Panc1 (cell line): ENCODE measurements around the gene SND1. TPM values are rescaled to one million over a fixed set of nuclear protein-coding genes. Genes with fewer than 3 reads are reported as not detected.

Experiments
- ATAC-seq: fragments of 200-7000 bp; cut with Tn5 transposase; 2 replicates; pipeline ENCODE4 v1.9.1; 2020; ENCODE audit warnings: mild to moderate bottlenecking, moderate library complexity
- BruUV-seq: library from RNA; stranded (reverse); fragments of 400-500 nt; replicated peaks from 2 replicates; lab custom pipeline; 2021; lab: Mats Ljungman, UMichigan
- CTCF ChIA-PET: fragments of 300-600 bp; sonication (Branson Sonifier 250); formaldehyde crosslinking; loops from one replicate; lab custom pipeline; 2022; ENCODE audit warnings: antibody characterized with exemption; lab: Charles Lee
- POLR2A ChIA-PET: fragments of 300-600 bp; sonication (Branson Sonifier 250); formaldehyde crosslinking; loops from one replicate; lab custom pipeline; 2022; ENCODE audit warnings: antibody characterized with exemption; lab: Charles Lee
- DNase-seq: peaks from one replicate; pipeline ENCODE4 v3.0.0-alpha.2; 2010; ENCODE audit warnings: low read depth, low spot score
- H3K27ac ChIP-seq: 2 replicates; pipeline ENCODE4 v1.5.1; 2011; ENCODE audit warnings: mild to moderate bottlenecking, low read length, inconsistent platforms
- H3K27me3 ChIP-seq: fragments of 200-500 bp; sonication (Bioruptor generic); 2 replicates; pipeline ENCODE4 v1.6.0; 2014; ENCODE audit warnings: low read length, inconsistent platforms; ENCODE audit not compliant: control insufficient read depth, insufficient read depth
- H3K36me3 ChIP-seq: fragments of 200-500 bp; sonication (Bioruptor generic); 2 replicates; pipeline ENCODE4 v1.5.1; 2014; ENCODE audit warnings: inconsistent platforms, mild to moderate bottlenecking, low read length, moderate library complexity; ENCODE audit not compliant: control insufficient read depth, insufficient read depth
- H3K4me1 ChIP-seq: 2 replicates; pipeline ENCODE4 v1.5.1; 2011; ENCODE audit warnings: inconsistent platforms, mild to moderate bottlenecking, low read length, moderate library complexity; ENCODE audit not compliant: control insufficient read depth, insufficient read depth
- H3K4me3 ChIP-seq, 2 experiments: 2 replicates each; pipeline ENCODE4 v1.5.1; 2011 to 2012; ENCODE audit warnings: low read depth in 2 of 2, low read length in 2 of 2, mild to moderate bottlenecking in 2 of 2, inconsistent platforms in 1 of 2, moderate library complexity in 1 of 2
- H3K9me3 ChIP-seq: fragments of 200-500 bp; sonication (Bioruptor generic); 2 replicates; pipeline ENCODE4 v1.5.1; 2014; ENCODE audit warnings: low read depth, mild to moderate bottlenecking, inconsistent platforms, low read length, moderate library complexity; ENCODE audit not compliant: control insufficient read depth, insufficient read depth
- POLR2AphosphoS5 ChIP-seq: IDR thresholded peaks from 2 replicates; pipeline ENCODE4 v1.6.1; 2012; ENCODE audit warnings: mild to moderate bottlenecking, low read depth, low read length, moderate library complexity
- REST ChIP-seq, 2 experiments: IDR thresholded peaks; 2 replicates each; pipeline ENCODE4 v1.6.1; 2011 to 2012; ENCODE audit warnings: low read depth in 2 of 2, control low read depth in 1 of 2, low read length in 1 of 2, mild to moderate bottlenecking in 1 of 2, moderate library complexity in 1 of 2; ENCODE audit not compliant: insufficient read depth in 1 of 2
- SIN3A ChIP-seq: IDR thresholded peaks from 2 replicates; pipeline ENCODE4 v1.6.1; 2012; ENCODE audit warnings: low read depth, mild to moderate bottlenecking, low read length, moderate library complexity, borderline replicate concordance; ENCODE audit not compliant: insufficient read depth
- TCF7L2 ChIP-seq: IDR thresholded peaks from 2 replicates; pipeline ENCODE4 v1.6.1; 2011; ENCODE audit warnings: mild to moderate bottlenecking, low read depth, low read length, inconsistent platforms
- in situ Hi-C: cut with HindIII; loops from 2 replicates; pipeline ENCODE4 v1.10.0; 2016; ENCODE audit warnings: low sequenced_read_pairs, low pct_unique_long_range_greater_than_20kb
- intact Hi-C: fragments of 100-400 bp; cut with micrococcal nuclease; formaldehyde crosslinking; loops from one replicate; pipeline ENCODE4 v1.10.0; 2022; ENCODE audit not compliant: unreplicated experiment
- total RNA-seq: library from RNA; stranded (reverse); gene quantifications from one replicate; pipeline ENCODE4 v1.2.1, GENCODE V29; 2021; ENCODE audit not compliant: unreplicated experiment
- TF ChIP-seq, protein P1 (sequence below): fragments of 450-650 bp; IDR thresholded peaks from 2 replicates; pipeline ENCODE4 v1.5.1; 2017; ENCODE audit warnings: mild to moderate bottlenecking

Gene SND1
- total RNA-seq, 1 experiment from 2014 or later = 176 TPM

DNA sequence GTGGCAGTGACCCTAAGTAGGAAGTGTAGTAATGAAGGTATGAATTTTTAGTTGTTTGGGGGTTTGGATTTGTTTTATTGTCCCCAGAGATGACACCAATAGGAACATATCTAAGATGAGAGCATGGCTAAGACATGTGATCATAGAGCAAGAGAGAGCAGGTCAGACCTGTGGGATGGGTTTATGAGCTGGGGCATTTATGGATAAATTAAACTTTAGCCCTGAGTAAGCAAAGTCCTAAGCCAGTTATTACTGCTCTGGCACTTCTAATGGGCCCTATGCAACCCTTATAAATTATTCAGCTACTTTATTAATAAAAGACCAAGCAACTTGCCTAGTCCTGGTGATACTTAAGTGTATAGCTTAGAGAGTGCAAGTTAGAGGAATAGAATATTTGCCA lies 294.1 kb downstream of the SND1 start:
- Histone ChIP-seq H3K36me3 (no peaks in the 10 kb centered on the region), H3K27ac (no peak overlapping the region), H3K4me3 (no peak overlapping the region), H3K9me3 (no peaks in the 10 kb centered on the region), H3K27me3 (no peaks in the 10 kb centered on the region), H3K4me1 (no peaks in the 10 kb centered on the region)
- ChIA-PET CTCF (interaction anchor here (0.5 kb wide), 1 partner anchor 372 kb away, joined by 6 read pairs; no protein-coding TSS in a partner anchor), POLR2A (no interaction called here)
- in situ Hi-C loops = no loop called here
- no peak for ATAC-seq
- no peak for DNase-seq
- no TSS peak for BruUV-seq
- intact Hi-C loops = no loop called here
- no peak for TF ChIP-seq REST (IDR thresholded peaks at IDR 0.05; ENCODE audit: insufficient read depth in 1 of 2, low read depth in 2 of 2, low read length in 1 of 2)
- TF ChIP-seq, protein P1, sequence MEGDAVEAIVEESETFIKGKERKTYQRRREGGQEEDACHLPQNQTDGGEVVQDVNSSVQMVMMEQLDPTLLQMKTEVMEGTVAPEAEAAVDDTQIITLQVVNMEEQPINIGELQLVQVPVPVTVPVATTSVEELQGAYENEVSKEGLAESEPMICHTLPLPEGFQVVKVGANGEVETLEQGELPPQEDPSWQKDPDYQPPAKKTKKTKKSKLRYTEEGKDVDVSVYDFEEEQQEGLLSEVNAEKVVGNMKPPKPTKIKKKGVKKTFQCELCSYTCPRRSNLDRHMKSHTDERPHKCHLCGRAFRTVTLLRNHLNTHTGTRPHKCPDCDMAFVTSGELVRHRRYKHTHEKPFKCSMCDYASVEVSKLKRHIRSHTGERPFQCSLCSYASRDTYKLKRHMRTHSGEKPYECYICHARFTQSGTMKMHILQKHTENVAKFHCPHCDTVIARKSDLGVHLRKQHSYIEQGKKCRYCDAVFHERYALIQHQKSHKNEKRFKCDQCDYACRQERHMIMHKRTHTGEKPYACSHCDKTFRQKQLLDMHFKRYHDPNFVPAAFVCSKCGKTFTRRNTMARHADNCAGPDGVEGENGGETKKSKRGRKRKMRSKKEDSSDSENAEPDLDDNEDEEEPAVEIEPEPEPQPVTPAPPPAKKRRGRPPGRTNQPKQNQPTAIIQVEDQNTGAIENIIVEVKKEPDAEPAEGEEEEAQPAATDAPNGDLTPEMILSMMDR = no peak
- TF ChIP-seq TCF7L2 = no peak
- TF ChIP-seq SIN3A = no peak
- TF ChIP-seq POLR2AphosphoS5 = no peak

DNA sequence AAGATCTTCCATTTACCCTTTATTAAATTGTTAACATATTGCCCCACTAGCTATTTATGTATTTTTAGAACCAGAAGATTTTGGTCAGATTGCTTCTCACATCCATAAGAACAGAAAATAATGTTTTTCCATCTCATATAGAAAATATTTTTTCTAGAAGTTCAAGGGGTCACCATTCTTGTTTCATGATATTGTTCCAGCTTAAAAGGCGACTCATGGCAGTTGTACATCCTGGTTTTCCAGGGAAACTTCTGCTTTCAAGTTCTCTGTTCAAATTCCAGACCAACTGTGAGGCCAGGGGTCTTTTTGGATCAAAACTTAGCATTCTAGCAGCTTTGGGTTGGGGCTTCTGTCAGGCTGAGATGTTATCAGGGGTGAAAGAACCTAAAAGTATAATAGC lies 294.9 kb downstream of the SND1 start:
- H3K9me3 ChIP-seq = no peaks in the 10 kb centered on the region
- TF ChIP-seq, protein P1 = no peak
- TF ChIP-seq POLR2AphosphoS5 (no peak), SIN3A (no peak), REST (IDR thresholded peaks at IDR 0.05; ENCODE audit: insufficient read depth in 1 of 2, low read depth in 2 of 2, low read length in 1 of 2) (no peak), TCF7L2 (no peak)
- no peak overlapping the region for H3K27ac ChIP-seq
- H3K27me3 ChIP-seq = no peaks in the 10 kb centered on the region
- no TSS peak for BruUV-seq
- H3K4me3 ChIP-seq = no peak overlapping the region
- ATAC-seq (no peak), DNase-seq (no peak)
- no peaks in the 10 kb centered on the region for H3K4me1 ChIP-seq
- intact Hi-C loops (no loop called here), in situ Hi-C loops (no loop called here)
- CTCF ChIA-PET = interaction anchor here (0.5 kb wide), 1 partner anchor 372 kb away, joined by 6 read pairs; no protein-coding TSS in a partner anchor
- H3K36me3 ChIP-seq = no peaks in the 10 kb centered on the region
- POLR2A ChIA-PET = no interaction called here
